GM21367 (cell line): ENCODE results near the gene ROBO1.

Experiments used
- ATAC-seq: cut with Tn5 transposase; IDR thresholded peaks from one replicate; pipeline ENCODE4 v1.9.1; 2021; ENCODE audit not compliant: unreplicated experiment

Gene ROBO1

DNA sequence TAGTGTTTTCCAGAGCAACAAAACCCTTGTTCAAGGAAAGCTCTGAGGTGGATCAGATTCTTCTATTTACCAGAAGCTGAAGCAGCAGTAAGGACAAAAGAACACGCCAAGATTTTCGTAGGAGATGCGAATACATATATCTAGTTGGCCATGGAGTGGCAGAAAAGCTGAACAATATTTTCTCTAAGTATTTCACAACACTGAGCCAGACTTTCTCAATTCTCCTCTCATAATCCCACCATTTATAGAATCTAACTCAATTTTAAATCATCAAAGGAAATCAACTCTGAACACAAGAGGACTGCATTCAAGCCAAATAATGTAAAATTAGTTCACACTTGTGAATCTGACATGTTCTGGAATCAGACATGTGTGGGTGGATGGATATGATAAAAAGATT, 775.0 kb downstream of the ROBO1 start:
- no peak for ATAC-seq

DNA sequence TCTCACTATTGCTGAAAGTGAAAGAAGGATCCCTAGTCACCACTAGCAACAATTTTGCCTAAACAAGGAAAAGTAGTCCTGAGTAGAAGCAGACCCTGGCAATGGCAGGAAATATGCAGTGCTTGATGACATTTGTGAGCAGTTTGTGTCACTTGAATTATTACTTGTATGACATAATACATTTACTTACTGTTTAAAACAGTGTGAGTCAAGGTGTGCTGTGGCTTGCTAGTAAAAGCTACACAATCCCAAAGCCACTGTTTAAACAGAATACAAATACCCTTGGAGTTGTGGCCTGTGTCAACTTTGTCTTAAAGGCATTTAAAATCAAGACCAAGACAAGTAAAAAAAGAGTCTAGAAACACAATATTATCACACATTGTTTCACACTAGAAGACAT, 775.4 kb downstream of the ROBO1 start:
- no peak for ATAC-seq

- no peak for ATAC-seq
Observed at GRCh38 chr3:78991656-78992055, 776.1 kb downstream of the ROBO1 start.

DNA sequence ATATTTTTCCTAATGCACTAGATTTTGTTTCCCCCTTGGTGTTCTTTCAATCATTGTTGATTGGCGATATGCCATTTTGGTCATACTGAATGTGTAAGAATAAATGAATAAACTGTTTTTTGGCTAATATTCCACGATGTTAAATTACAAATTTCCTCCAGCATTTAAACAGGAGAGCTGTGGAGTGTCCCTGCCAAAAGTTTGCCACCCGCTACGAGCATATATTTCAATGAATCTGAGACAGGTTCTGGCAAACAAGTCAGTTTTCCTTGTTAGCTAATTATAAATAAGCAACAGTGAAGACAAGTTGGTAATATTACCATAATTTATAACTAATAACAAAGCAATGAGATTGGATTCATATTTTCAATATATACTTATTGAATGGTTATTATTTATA, 777.6 kb downstream of the ROBO1 start:
- no peak for ATAC-seq

- no peak for ATAC-seq
Observed at GRCh38 chr3:78988324-78988723, 779.5 kb downstream of the ROBO1 start.

DNA sequence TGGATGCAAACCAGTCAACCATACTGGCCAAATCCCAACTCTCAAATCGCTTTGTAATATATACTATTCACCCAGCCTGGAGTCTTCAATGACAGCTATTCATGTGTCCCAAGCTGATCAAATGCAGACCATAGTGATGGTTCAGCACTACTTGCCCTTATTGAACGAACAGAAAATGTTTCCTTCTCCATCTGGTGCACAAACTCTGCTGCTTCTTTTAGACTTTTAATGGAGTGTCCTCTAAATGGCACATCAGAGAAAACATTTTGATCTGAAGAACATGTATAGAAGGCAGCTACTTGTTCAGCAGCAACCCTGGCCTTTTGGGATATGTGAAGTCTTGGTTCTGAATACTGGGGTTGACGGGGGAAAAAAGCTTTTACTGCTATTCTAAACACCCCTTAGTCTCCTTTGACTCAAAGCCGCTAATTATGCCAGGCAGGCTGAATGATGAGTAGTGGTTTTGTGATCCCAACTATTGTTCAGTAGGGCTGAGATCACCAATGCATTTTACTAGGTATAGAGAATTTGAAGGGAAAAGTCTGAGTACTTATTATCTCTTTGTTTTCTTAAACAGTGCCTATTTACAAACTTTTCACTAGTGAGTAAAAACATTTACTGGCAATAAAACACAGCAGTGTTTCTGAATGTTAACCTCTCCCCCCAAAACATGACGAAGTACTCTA, 781.2 kb downstream of the ROBO1 start:
- ATAC-seq = no peak

DNA sequence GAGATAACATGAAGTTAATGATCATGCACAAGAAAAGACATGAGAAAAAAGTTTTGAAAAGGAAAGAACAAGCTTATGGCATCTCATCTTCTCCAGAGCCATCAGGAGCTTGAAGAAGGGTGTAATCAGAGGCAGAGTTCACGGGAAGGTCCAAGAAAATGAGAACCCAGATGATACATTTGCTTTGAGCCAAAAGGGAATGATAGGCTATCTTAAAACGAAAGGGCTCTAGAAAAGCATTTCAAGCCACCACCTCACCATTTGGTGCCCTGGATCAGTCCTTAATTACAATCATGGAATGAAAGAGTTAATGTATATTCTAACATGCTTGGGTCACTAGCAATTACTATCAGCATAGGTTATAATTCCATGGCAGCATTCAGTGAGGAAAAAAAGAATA, 781.8 kb downstream of the ROBO1 start:
- no peak for ATAC-seq

- ATAC-seq = no peak
Observed at GRCh38 chr3:78979028-78979427, 788.8 kb downstream of the ROBO1 start.

DNA sequence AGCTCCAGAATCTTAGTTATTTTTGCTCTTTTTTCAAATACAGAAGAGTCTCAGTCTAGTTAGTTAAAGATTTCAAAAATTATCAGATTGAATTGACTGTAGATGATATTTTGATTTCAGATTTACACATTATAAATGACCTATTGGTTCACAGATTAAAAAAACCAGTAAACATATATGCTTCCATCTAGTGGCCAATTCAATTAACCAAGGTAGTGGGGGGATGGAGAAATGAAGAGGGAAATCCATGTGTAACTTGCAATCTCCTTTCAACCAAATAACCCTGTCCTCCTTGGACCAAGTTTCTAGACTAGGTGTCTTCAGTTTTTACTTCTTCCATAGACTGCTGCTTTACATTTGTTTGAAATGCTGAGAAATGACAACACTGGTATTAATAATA, 789.8 kb downstream of the ROBO1 start:
- no peak for ATAC-seq

DNA sequence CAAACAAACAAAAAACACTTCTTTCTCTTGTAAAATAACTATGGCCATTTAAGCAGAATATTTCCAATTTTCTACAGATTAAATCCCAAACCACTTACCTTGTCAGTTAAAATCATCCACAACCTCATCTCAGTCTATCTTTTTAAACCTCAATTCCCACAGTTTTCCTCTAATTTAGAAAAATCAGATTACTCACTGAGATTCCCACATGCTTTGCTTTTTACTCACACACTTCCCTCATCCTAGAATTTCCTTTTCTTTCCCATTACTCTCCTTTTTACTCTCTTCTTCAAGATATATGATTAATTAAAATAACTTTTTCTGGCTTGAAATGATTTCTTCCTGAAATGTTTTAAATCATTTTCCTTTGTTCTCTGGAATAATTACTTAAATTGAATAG, 790.7 kb downstream of the ROBO1 start:
- no peak for ATAC-seq

DNA sequence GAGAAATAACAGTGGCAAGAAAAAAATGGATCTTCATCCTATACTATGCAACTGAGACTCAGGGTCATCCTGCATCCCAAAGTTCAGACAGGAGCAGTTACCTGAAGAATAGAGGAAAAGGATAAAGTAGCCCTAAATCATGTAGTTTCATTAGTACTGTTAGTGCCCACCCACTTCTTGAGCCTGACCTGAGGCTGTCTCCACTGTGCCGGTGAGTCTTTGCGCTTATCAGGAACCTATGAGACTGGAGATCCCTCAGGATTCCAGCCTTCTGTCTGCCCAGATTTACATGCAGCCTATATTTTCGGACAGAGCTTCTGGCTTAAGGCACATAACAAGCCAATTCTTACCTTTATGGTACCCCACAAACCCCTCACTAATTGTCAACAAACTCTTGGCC, 791.6 kb downstream of the ROBO1 start:
- no peak for ATAC-seq

- ATAC-seq = no peak
Observed at GRCh38 chr3:78974181-78974790, 793.5 kb downstream of the ROBO1 start.

- no peak for ATAC-seq
Observed at GRCh38 chr3:78972617-78973301, 795.0 kb downstream of the ROBO1 start.

GRCh38 chr3:78970656-78971055, 797.1 kb downstream of the ROBO1 start:
- ATAC-seq = no peak

- no peak for ATAC-seq
Observed at GRCh38 chr3:78969483-78969882, 798.3 kb downstream of the ROBO1 start.

- no peak for ATAC-seq
Observed at GRCh38 chr3:78967061-78967460, 800.7 kb downstream of the ROBO1 start.

DNA sequence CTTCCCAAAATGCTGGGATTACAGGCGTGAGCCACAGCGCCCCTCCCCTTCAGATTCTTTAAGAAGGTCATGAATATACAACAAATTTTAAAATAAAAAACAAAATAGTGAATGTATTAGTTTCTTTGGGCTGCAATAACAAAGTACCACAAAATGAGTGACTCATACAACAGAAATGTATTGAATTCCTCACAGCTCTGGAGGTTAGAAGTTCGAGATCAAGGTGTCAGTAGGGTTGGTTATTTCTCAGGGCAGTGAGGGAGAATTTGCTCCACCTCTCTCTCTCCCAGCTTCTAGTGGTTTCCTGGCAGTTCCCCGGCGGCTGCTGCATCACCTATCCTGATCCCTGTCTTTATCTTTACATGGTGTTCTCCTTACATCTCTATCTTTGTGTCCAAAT, 804.0 kb downstream of the ROBO1 start:
- no peak for ATAC-seq

DNA sequence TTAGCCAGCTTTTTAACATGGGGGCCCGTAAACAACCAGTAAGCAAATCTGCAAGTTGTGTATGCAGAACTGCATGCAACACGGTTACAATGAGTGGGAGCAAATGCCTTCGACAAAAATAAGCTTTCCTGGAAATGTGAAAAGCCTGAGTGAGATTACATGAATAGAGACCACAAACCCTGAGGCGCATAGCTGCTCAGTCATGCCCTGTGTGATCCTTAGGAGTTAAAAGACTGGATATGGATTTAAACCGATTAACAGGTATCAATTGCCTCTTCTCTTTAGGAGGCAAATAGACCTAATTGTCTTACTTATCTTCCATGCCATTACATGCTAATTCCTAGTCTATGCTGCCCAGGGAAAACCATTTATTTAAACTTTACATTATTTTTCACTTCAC, 810.3 kb downstream of the ROBO1 start:
- ATAC-seq = no peak

DNA sequence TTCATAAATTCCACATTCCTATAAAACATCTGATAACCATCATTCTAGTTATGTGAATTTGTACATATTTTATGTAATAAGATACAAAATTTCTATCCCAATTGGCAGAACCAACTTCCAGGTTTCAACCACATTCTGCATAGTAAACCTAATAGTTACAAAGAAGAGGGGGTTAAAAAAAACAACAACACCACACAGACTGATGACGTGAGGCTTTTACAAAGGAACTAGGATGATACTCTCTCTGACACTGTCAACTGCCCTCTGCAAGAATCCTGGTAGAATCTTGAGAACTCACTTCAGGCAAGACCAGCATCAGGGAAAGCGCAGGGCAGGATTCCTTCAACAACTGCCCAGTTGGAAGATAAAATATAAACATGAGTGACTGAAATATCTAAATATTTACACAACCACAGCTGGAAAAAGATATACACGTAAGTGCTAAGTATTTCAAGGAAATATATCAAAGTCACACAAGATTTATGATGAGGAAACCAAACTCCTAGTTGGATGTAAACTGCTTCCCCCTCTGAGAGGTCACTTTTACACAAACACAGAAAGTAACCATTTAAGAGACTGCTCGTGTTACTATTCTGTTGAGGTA, 816.4 kb downstream of the ROBO1 start:
- ATAC-seq = no peak

GRCh38 chr3:78941587-78941986, 826.2 kb downstream of the ROBO1 start:
- ATAC-seq = no peak

- no peak for ATAC-seq
Observed at GRCh38 chr3:78940626-78941025, 827.2 kb downstream of the ROBO1 start.

- ATAC-seq = no peak
Observed at GRCh38 chr3:78940128-78940527, 827.7 kb downstream of the ROBO1 start.
